Omental fat pad (tissue), 4 donors: ENCODE measurements around the gene PHKA2. TPM values are rescaled to one million over a fixed set of nuclear protein-coding genes. Genes with fewer than 3 reads are reported as not detected.

Source experiments
- ATAC-seq: fragments of 150-250 bp; one replicate; pipeline ENCODE4 v1.9.1; 2016; ENCODE audit warnings: mild to moderate bottlenecking, moderate library complexity; ENCODE audit not compliant: low FRiP score
- DNase-seq: peaks from one replicate; pipeline ENCODE4 v3.0.0-alpha.2; 2019; ENCODE audit warnings: low spot score
- CTCF ChIP-seq, 3 donors: fragments of 450-650 bp; IDR thresholded peaks; one replicate each; pipeline ENCODE4 v1.5.1; 2016 to 2017; ENCODE audit warnings: antibody characterized with exemption in 3 of 3, mild to moderate bottlenecking in 3 of 3, moderate library complexity in 2 of 3
- total RNA-seq, 4 donors: library from RNA; depleted of rRNA; stranded (reverse); fragments of >200 nt; gene quantifications; one replicate each; pipeline ENCODE4 v1.1.0, GENCODE V29; 2016

PHKA2 gene
- total RNA-seq, 4 donors from 2014 or later = 18.4 to 30.6 (median 19.9) TPM

- no peak for TF ChIP-seq CTCF (IDR thresholded peaks at IDR 0.05)
- DNase-seq (no peak), ATAC-seq (no peak)
Observed at GRCh38 chrX:19007868-19008267, 24.0 kb upstream of the PHKA2 start.

GRCh38 chrX:19007011-19007410 is 23.1 kb upstream of the PHKA2 start:
- no peak for ATAC-seq
- TF ChIP-seq CTCF (IDR thresholded peaks at IDR 0.05) = no peak
- DNase-seq = no peak

GRCh38 chrX:19005909-19006308 is 22.0 kb upstream of the PHKA2 start:
- ATAC-seq (no peak), DNase-seq (no peak)
- TF ChIP-seq CTCF (IDR thresholded peaks at IDR 0.05) = no peak

GRCh38 chrX:19003756-19004155 is 19.8 kb upstream of the PHKA2 start:
- no peak for TF ChIP-seq CTCF (IDR thresholded peaks at IDR 0.05)
- ATAC-seq = no peak
- no peak for DNase-seq

GRCh38 chrX:18998653-18999052 is 14.7 kb upstream of the PHKA2 start:
- ATAC-seq = no peak
- no peak for DNase-seq
- TF ChIP-seq CTCF (IDR thresholded peaks at IDR 0.05) = no peak

GRCh38 chrX:18997916-18998315 is 14.0 kb upstream of the PHKA2 start:
- ATAC-seq = no peak

More at GRCh38 chrX:18997916-18998315, 14.0 kb upstream of the PHKA2 start:
- no peak for TF ChIP-seq CTCF (IDR thresholded peaks at IDR 0.05)
- DNase-seq = no peak
